Right cardiac atrium (tissue), 5 donors: ENCODE data around the gene SMIM34. TPM values are rescaled to one million over a fixed set of nuclear protein-coding genes. Genes with fewer than 3 reads are reported as not detected.
"Not testable (repeated sequence)": the region's sequence is repeated elsewhere in the genome, so short reads cannot be mapped to it uniquely, and the experiment has no call there.

ENCODE experiments used
- ATAC-seq, 2 donors: fragments of 200-7000 bp; cut with Tn5 transposase; one replicate each; pipeline versions ENCODE4 v1.8.0 to v1.9.1; 2020; ENCODE audit warnings: moderate library complexity in 2 of 2, mild to moderate bottlenecking in 1 of 2
- DNase-seq, 3 donors: peaks; one replicate each; pipeline ENCODE4 v3.0.0-alpha.2; 2020
- H3K27ac ChIP-seq: one replicate; pipeline ENCODE4 v1.5.1; 2013; ENCODE audit warnings: mild to moderate bottlenecking, low read length, control low read depth, moderate library complexity
- H3K27me3 ChIP-seq: one replicate; pipeline ENCODE4 v1.6.1; 2013; ENCODE audit not compliant: control insufficient read depth, insufficient read depth
- H3K4me1 ChIP-seq: one replicate; pipeline ENCODE4 v1.6.1; 2013; ENCODE audit warnings: low read length; ENCODE audit not compliant: control insufficient read depth, insufficient read depth
- H3K4me3 ChIP-seq: one replicate; pipeline ENCODE4 v1.5.1; 2013; ENCODE audit warnings: low read length, control low read depth
- H3K9me3 ChIP-seq: one replicate; pipeline ENCODE4 v1.6.1; 2013; ENCODE audit warnings: low read length; ENCODE audit not compliant: control insufficient read depth
- WGBS: extraction: QIAGEN DNeasy Blood & Tissue Kit; methylation state at CpG from one replicate; pipeline ENCODE4 v1.1.7; 2013; 5-methylcytosine and 5-hydroxymethylcytosine counted together
- intact Hi-C, 4 donors: fragments of 100-400 bp; cut with DNase I; formaldehyde crosslinking; loops; one replicate each; pipeline versions ENCODE4 v1.11.0 to v1.14.0; 2022 to 2023
- polyA plus RNA-seq: library from polyadenylated mRNA; stranded (reverse); fragments of 200-250 nt; gene quantifications from one replicate; pipeline ENCODE4 v1.2.3, GENCODE V29; 2013
- total RNA-seq, 4 donors: library from RNA; stranded (reverse); fragmentation: NEBNext Ultra II Directional; extraction: Animal tissue kit (Norgen Biotek cat#: 25700); gene quantifications; one replicate each; pipeline ENCODE4 v1.2.1, GENCODE V29; 2021
- donor health status: healthy with polysubstance abuse.
- donor health status: DM: no; HTN: yes; CAD: no.
- donor health status: DM: no; HTN: no; CAD: no.
- donor health status: DM: no; HTN: yes; CAD: no; lungs with severe emphysema.
- donor health status: DM: yes; HTN: yes; CAD: no.

Gene SMIM34
- total and polyA plus RNA-seq, 5 donors: 0.26 to 0.34 TPM; not detected in 3

- intact Hi-C loops, DNase-seq, H3K4me3 ChIP-seq, H3K9me3 ChIP-seq, H3K27ac ChIP-seq, ATAC-seq, H3K27me3 ChIP-seq, H3K4me1 ChIP-seq: not testable (repeated sequence)
- WGBS: no CpG with 5 or more reads among the region's 5 CpGs
These were observed 6.2 kb downstream of the SMIM34 start for GRCh38 chr21:34417448-34418077.

- H3K4me3 ChIP-seq, DNase-seq, H3K27me3 ChIP-seq, intact Hi-C loops, H3K4me1 ChIP-seq, H3K27ac ChIP-seq, ATAC-seq, H3K9me3 ChIP-seq: not testable (repeated sequence)
- no CpG with 5 or more reads among the region's 9 CpGs for WGBS
These were observed 16.5 kb downstream of the SMIM34 start for GRCh38 chr21:34407294-34407693.

- no CpG with 5 or more reads among the region's 2 CpGs for WGBS
- intact Hi-C loops, H3K4me3 ChIP-seq, H3K27me3 ChIP-seq, DNase-seq, H3K4me1 ChIP-seq, H3K27ac ChIP-seq, ATAC-seq, H3K9me3 ChIP-seq: not testable (repeated sequence)
These were observed 17.1 kb downstream of the SMIM34 start for GRCh38 chr21:34406676-34407075.

GRCh38 chr21:34406102-34406501 is 17.6 kb downstream of the SMIM34 start:
- H3K27me3 ChIP-seq, H3K9me3 ChIP-seq, H3K4me1 ChIP-seq, ATAC-seq, H3K27ac ChIP-seq, intact Hi-C loops, DNase-seq, H3K4me3 ChIP-seq: not testable (repeated sequence)
- no CpG with 5 or more reads among the region's 6 CpGs for WGBS

- H3K4me3 ChIP-seq, H3K27ac ChIP-seq, H3K27me3 ChIP-seq, H3K4me1 ChIP-seq, intact Hi-C loops, ATAC-seq, DNase-seq, H3K9me3 ChIP-seq: not testable (repeated sequence)
- WGBS: no CpG with 5 or more reads among the region's 2 CpGs
These were observed 18.1 kb downstream of the SMIM34 start for GRCh38 chr21:34405686-34406085.

- WGBS: no CpG with 5 or more reads among the region's 5 CpGs
- H3K9me3 ChIP-seq, H3K4me1 ChIP-seq, ATAC-seq, intact Hi-C loops, H3K27ac ChIP-seq, DNase-seq, H3K27me3 ChIP-seq, H3K4me3 ChIP-seq: not testable (repeated sequence)
These were observed 19.0 kb downstream of the SMIM34 start for GRCh38 chr21:34404742-34405141.

- intact Hi-C loops, H3K9me3 ChIP-seq, H3K27ac ChIP-seq, DNase-seq, H3K27me3 ChIP-seq, H3K4me3 ChIP-seq, H3K4me1 ChIP-seq, ATAC-seq: not testable (repeated sequence)
- WGBS: no CpG with 5 or more reads among the region's 5 CpGs
These were observed 23.2 kb downstream of the SMIM34 start for GRCh38 chr21:34400522-34400921.

- ATAC-seq, H3K4me1 ChIP-seq, DNase-seq, H3K4me3 ChIP-seq, H3K27ac ChIP-seq, H3K27me3 ChIP-seq, H3K9me3 ChIP-seq, intact Hi-C loops: not testable (repeated sequence)
- no CpG with 5 or more reads among the region's 14 CpGs for WGBS
These were observed 39.9 kb downstream of the SMIM34 start for GRCh38 chr21:34383724-34384415.

GRCh38 chr21:34383138-34383537 is 40.6 kb downstream of the SMIM34 start:
- H3K9me3 ChIP-seq, H3K27me3 ChIP-seq, H3K4me3 ChIP-seq, H3K27ac ChIP-seq, DNase-seq, ATAC-seq, H3K4me1 ChIP-seq, intact Hi-C loops: not testable (repeated sequence)
- WGBS: no CpG with 5 or more reads among the region's 2 CpGs

- H3K4me1 ChIP-seq, H3K9me3 ChIP-seq, H3K27ac ChIP-seq, H3K4me3 ChIP-seq, intact Hi-C loops, H3K27me3 ChIP-seq, DNase-seq: not testable (repeated sequence)
- WGBS: no CpG with 5 or more reads among the region's 33 CpGs
- peak; percentile 70 to 84 for ATAC-seq
These were observed 48.2 kb downstream of the SMIM34 start for GRCh38 chr21:34375619-34375972.

GRCh38 chr21:34374940-34375618 is 48.7 kb downstream of the SMIM34 start, which contains the start of gene SMIM11:
Gene SMIM11, plus strand, starts transcription at chr21:34375507. Its CDS starts 3,998 bp downstream, at chr21:34379505.
- WGBS: no CpG with 5 or more reads among the region's 49 CpGs
- H3K9me3 ChIP-seq, DNase-seq, H3K4me1 ChIP-seq, H3K27me3 ChIP-seq, H3K4me3 ChIP-seq, H3K27ac ChIP-seq, intact Hi-C loops: not testable (repeated sequence)
- peak; percentile 98 for ATAC-seq
